Peyer's patch (tissue), 4 donors: ENCODE results near the gene IDH3G.

ENCODE experiments used
- CTCF ChIP-seq, 6 experiments: fragments of 450-650 bp in 4 of 6; fragments of 200-600 bp in 2 of 6; sonication (generic) in 1 of 6; IDR thresholded peaks; one replicate each; pipeline ENCODE4 v1.5.1; 2017 to 2019; ENCODE audit warnings: antibody characterized with exemption in 6 of 6, mild to moderate bottlenecking in 3 of 6, moderate library complexity in 1 of 6
- POLR2A ChIP-seq, 2 donors: fragments of 450-650 bp; IDR thresholded peaks; one replicate each; pipeline ENCODE4 v1.5.1; 2017; ENCODE audit warnings: antibody characterized with exemption in 2 of 2, mild to moderate bottlenecking in 2 of 2, moderate library complexity in 2 of 2

- no peak for TF ChIP-seq POLR2A (IDR thresholded peaks at IDR 0.05)
- TF ChIP-seq CTCF (IDR thresholded peaks at IDR 0.05): no peak
Measured at GRCh38 chrX:153827016-153827415, 32.8 kb upstream of the IDH3G start.
